ENCODE data around the gene ARID1B. TPM values are rescaled to one million over a fixed set of nuclear protein-coding genes. Genes with fewer than 3 reads are reported as not detected.

Gene ARID1B
- total and polyA plus RNA-seq, 10 of the 15 experiments (the other 5 are each of a cell fraction or from before 2014, with no cell fraction given): 24.7 to 133 (median 54.6) TPM

- Histone ChIP-seq H3K4me3 (no peak overlapping the region), H3K9me3 (replicated peaks; ENCODE audit: control insufficient read depth, insufficient read depth, low read length) (no peaks in the 10 kb centered on the region), H4K20me1 (ENCODE audit: control insufficient read depth, insufficient read depth) (peaks cover 3% of the 10 kb centered on the region), H3K36me3 (ENCODE audit: control insufficient read depth in 2 of 2, insufficient read depth in 2 of 2, low read length in 1 of 2) (no peaks in the 10 kb centered on the region), H3K79me2 (ENCODE audit: control insufficient read depth, insufficient read depth, low read length) (peaks cover 80% of the 10 kb centered on the region), H3K4me2 (ENCODE audit: control insufficient read depth, insufficient read depth) (no peak overlapping the region), H3K27ac (ENCODE audit: control insufficient read depth, insufficient read depth) (no peak overlapping the region), H2AFZ (ENCODE audit: control insufficient read depth, low read depth, low read length) (no peak overlapping the region), H3K4me1 (ENCODE audit: control insufficient read depth, insufficient read depth, low read length) (peaks cover 4% of the 10 kb centered on the region; the same call in 1 of the 2 replicates), H3K27me3 (replicated peaks in 1 of 2; ENCODE audit: control insufficient read depth in 2 of 2, insufficient read depth in 2 of 2, low read length in 1 of 2) (no peaks in the 10 kb centered on the region), H3K9ac (ENCODE audit: control insufficient read depth, insufficient read depth, low read length) (no peak overlapping the region)
- no peak for DNase-seq (ENCODE audit: low read depth, low spot score)
- no TSS peak for BruUV-seq (replicated peaks)
- 97% methylated on average over 2 of the region's 2 CpGs for WGBS (ENCODE audit: insufficient coverage, insufficient replicate concordance, low lambda C conversion rate, missing lambda C conversion rate)
- in situ Hi-C loops (cut with MboI): no loop called here
- intact Hi-C loops (cut with micrococcal nuclease; ENCODE audit: unreplicated experiment): no loop called here
- no peak for ATAC-seq
- CTCF ChIA-PET: interaction anchor here (1.5 to 1.8 kb wide), 2 partner anchors 11 to 70 kb away, joined by 3 to 5 read pairs; no protein-coding TSS in a partner anchor
- no peak for FAIRE-seq
- POLR2A ChIA-PET: interaction anchor here (0.6 to 1.0 kb wide), 3 partner anchors 8 to 86 kb away, joined by 3 to 4 read pairs (median 3); no protein-coding TSS in a partner anchor
- SMC1A ChIA-PET (ENCODE audit: uncharacterized antibody, unreplicated experiment): interaction anchor here (1.0 to 3.5 kb wide), 12 partner anchors 9 to 205 kb away, joined by 3 to 12 read pairs (median 4); no protein-coding TSS in a partner anchor
- RAD21 ChIA-PET (ENCODE audit: unreplicated experiment): interaction anchor here (0.7 to 1.9 kb wide), 3 partner anchors 8 to 170 kb away, joined by 3 to 6 read pairs (median 5); no protein-coding TSS in a partner anchor
- TF ChIP-seq ZNF592 (IDR thresholded peaks at IDR 0.05) (no peak), EP300 (IDR thresholded peaks at IDR 0.05; ENCODE audit: borderline replicate concordance in 1 of 2, control insufficient read depth in 1 of 2, low read depth in 2 of 2, low read length in 2 of 2) (no peak), KAT2A (conservative IDR thresholded peaks at IDR 0.05; ENCODE audit: control insufficient read depth, low read depth, low read length) (no peak), ZBTB11 (CRISPR knock-in tag; IDR thresholded peaks at IDR 0.05) (no peak), LARP7 (IDR thresholded peaks at IDR 0.05) (no peak), STAT1 (conservative IDR thresholded peaks at IDR 0.05) (no peak), CBFB (IDR thresholded peaks at IDR 0.05; ENCODE audit: low read depth) (no peak), SMAD1 (IDR thresholded peaks at IDR 0.05; ENCODE audit: low read depth, partially characterized antibody) (no peak), ZNF217 (IDR thresholded peaks at IDR 0.05) (no peak), NR2F1 (conservative IDR thresholded peaks at IDR 0.05) (no peak), SMARCA5 (IDR thresholded peaks at IDR 0.05) (no peak), ATF3 (IDR thresholded peaks at IDR 0.05; ENCODE audit: borderline replicate concordance, extremely low read depth, low read depth, low read length) (no peak)
- TF ChIP-seq, protein P1, sequence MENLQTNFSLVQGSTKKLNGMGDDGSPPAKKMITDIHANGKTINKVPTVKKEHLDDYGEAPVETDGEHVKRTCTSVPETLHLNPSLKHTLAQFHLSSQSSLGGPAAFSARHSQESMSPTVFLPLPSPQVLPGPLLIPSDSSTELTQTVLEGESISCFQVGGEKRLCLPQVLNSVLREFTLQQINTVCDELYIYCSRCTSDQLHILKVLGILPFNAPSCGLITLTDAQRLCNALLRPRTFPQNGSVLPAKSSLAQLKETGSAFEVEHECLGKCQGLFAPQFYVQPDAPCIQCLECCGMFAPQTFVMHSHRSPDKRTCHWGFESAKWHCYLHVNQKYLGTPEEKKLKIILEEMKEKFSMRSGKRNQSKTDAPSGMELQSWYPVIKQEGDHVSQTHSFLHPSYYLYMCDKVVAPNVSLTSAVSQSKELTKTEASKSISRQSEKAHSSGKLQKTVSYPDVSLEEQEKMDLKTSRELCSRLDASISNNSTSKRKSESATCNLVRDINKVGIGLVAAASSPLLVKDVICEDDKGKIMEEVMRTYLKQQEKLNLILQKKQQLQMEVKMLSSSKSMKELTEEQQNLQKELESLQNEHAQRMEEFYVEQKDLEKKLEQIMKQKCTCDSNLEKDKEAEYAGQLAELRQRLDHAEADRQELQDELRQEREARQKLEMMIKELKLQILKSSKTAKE (IDR thresholded peaks at IDR 0.05; ENCODE audit: low read depth, poor library complexity, severe bottlenecking): no peak
Measured at GRCh38 chr6:156890627-156891314, 113.6 kb downstream of the ARID1B start.

Measured in GM12878 (cell line).